Gastroesophageal sphincter (tissue), 4 donors: ENCODE measurements around the gene WDR20. TPM values are rescaled to one million over a fixed set of nuclear protein-coding genes. Genes with fewer than 3 reads are reported as not detected.

Source experiments
- ATAC-seq: fragments of 150-250 bp; one replicate; pipeline ENCODE4 v1.9.1; 2016; ENCODE audit warnings: mild to moderate bottlenecking, moderate library complexity
- H3K27ac ChIP-seq, 4 donors: fragments of 200-600 bp; sonication (generic) in 3 of 4; 1 replicate in 3 of 4; 2 replicates in 1 of 4; pipeline ENCODE4 v1.5.1; 2016 to 2019
- H3K27me3 ChIP-seq: fragments of 200-600 bp; sonication (generic); one replicate; pipeline ENCODE4 v1.5.1; 2019
- H3K36me3 ChIP-seq, 2 donors: fragments of 200-600 bp; sonication (generic); one replicate each; pipeline ENCODE4 v1.5.1; 2019; ENCODE audit warnings: control low read depth in 1 of 2
- H3K4me1 ChIP-seq, 3 donors: fragments of 200-600 bp; sonication (generic); 1 replicate in 2 of 3; 2 replicates in 1 of 3; pipeline ENCODE4 v1.5.1; 2016 to 2019; ENCODE audit warnings: control low read depth in 2 of 3
- H3K4me3 ChIP-seq, 2 donors: fragments of 200-600 bp; sonication (generic); one replicate each; pipeline ENCODE4 v1.5.1; 2019; ENCODE audit warnings: mild to moderate bottlenecking in 1 of 2, moderate library complexity in 1 of 2
- H3K9me3 ChIP-seq, 3 donors: fragments of 200-600 bp; sonication (generic); one replicate each; pipeline ENCODE4 v1.5.1; 2017 to 2019; ENCODE audit warnings: control low read depth in 2 of 3
- CTCF ChIP-seq, 4 experiments: fragments of 200-600 bp in 2 of 4; fragments of 450-650 bp in 2 of 4; sonication (generic) in 1 of 4; IDR thresholded peaks; one replicate each; pipeline ENCODE4 v1.5.1; 2017 to 2019; ENCODE audit warnings: antibody characterized with exemption in 4 of 4, mild to moderate bottlenecking in 2 of 4, moderate library complexity in 2 of 4
- EP300 ChIP-seq: sonication (generic); formaldehyde crosslinking; IDR thresholded peaks from one replicate; pipeline ENCODE4 v1.6.1; 2017; ENCODE audit warnings: antibody characterized with exemption, mild to moderate bottlenecking
- POLR2A ChIP-seq, 2 donors: fragments of 450-650 bp; IDR thresholded peaks; one replicate each; pipeline ENCODE4 v1.6.1; 2017; ENCODE audit warnings: antibody characterized with exemption in 2 of 2, mild to moderate bottlenecking in 2 of 2, moderate library complexity in 1 of 2
- POLR2AphosphoS5 ChIP-seq: sonication (generic); formaldehyde crosslinking; IDR thresholded peaks from one replicate; pipeline ENCODE4 v1.6.1; 2017; ENCODE audit warnings: antibody characterized with exemption
- WGBS, 2 donors: methylation state at CpG; one replicate each; pipeline ENCODE4 v1.1.5; 2018; ENCODE audit warnings: low coverage in 1 of 2; 5-methylcytosine and 5-hydroxymethylcytosine counted together
- total RNA-seq, 4 donors: library from RNA; depleted of rRNA; stranded (reverse); fragments of >200 nt; gene quantifications; one replicate each; pipeline ENCODE4 v1.1.0, GENCODE V29; 2016

The WDR20 gene
- total RNA-seq, 4 donors from 2014 or later, result 24.6 to 33.0 (median 28.9) TPM

GRCh38 chr14:102255401-102256190 is 115.9 kb downstream of the WDR20 start:
- Histone ChIP-seq H3K9me3 (no peaks in the 10 kb centered on the region), H3K4me1 (peaks cover 0 to 19% (median 0%) of the 10 kb centered on the region in 3 donors), H3K27me3 (no peaks in the 10 kb centered on the region), H3K36me3 (peaks cover 0 to 6% of the 10 kb centered on the region in 2 donors), H3K27ac (peak overlapping the region; percentile 14 to 72 (median 51)), H3K4me3 (no peak overlapping the region)
- 29 to 63% methylated on average over 6 to 8 of the region's 9 CpGs for WGBS, 2 donors
- no peak for TF ChIP-seq CTCF (IDR thresholded peaks at IDR 0.05)
- peak; percentile 49 for TF ChIP-seq POLR2AphosphoS5
- ATAC-seq, result peak; percentile 79

GRCh38 chr14:102256716-102257115 is 117.0 kb downstream of the WDR20 start:
- H3K4me1 ChIP-seq, result peaks cover 0 to 19% (median 0%) of the 10 kb centered on the region in 3 donors
- no peaks in the 10 kb centered on the region for H3K9me3 ChIP-seq
- no peak overlapping the region for H3K27ac ChIP-seq
- H3K36me3 ChIP-seq, result no peaks in the 10 kb centered on the region
- WGBS, 2 donors, result 63 to 80% methylated on average over 1 of the region's 9 CpGs
- TF ChIP-seq POLR2AphosphoS5 (peak; percentile 6), CTCF (IDR thresholded peaks at IDR 0.05) (no peak)
- ATAC-seq, result no peak
- H3K27me3 ChIP-seq, result no peaks in the 10 kb centered on the region
- H3K4me3 ChIP-seq, result no peak overlapping the region

DNA sequence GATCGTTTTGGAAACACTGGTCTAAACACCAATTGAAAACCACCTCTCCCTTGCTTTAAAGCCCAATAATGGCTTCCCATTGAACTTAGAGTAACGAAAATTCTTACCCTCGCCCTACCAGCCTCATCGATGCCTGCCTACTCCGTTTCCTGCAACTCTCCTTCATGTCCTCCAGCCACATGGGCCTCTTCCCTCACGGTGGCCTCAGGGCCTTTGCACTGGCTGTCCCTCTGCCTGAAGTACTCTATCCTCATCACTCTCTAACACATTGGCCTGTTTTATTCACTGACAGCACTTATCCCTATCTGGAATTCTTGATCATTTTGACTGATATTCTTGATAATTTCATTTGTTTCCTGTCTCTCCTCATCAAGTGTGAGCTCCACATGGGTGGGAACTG is 118.4 kb downstream of the WDR20 start:
- Histone ChIP-seq H3K4me1 (peaks cover 0 to 26% (median 0%) of the 10 kb centered on the region in 3 donors), H3K27me3 (no peaks in the 10 kb centered on the region), H3K4me3 (no peak overlapping the region), H3K9me3 (no peaks in the 10 kb centered on the region), H3K36me3 (no peaks in the 10 kb centered on the region), H3K27ac (no peak overlapping the region)
- 92 to 99% methylated on average over 6 of the region's 6 CpGs for WGBS, 2 donors
- no peak for ATAC-seq
- TF ChIP-seq POLR2AphosphoS5, result no peak
- no peak for TF ChIP-seq EP300
- TF ChIP-seq CTCF (IDR thresholded peaks at IDR 0.05), result no peak
- no peak for TF ChIP-seq POLR2A (IDR thresholded peaks at IDR 0.05)

Other genes starting within 250 kb of the WDR20 start
- 1,000 to 10,000 TPM in 1 of 4 donors, 100 to 1,000 TPM in 3; 606 to 1,020 (median 666) TPM for gene DYNC1H1, start 175.3 kb upstream of the WDR20 start, total RNA-seq
- gene HSP90AA1, start 52.9 kb upstream of the WDR20 start, total RNA-seq, result 100 to 1,000 TPM; 421 to 585 (median 537) TPM
- 10 to 100 TPM; 10.6 to 15.4 (median 10.7) TPM for gene MOK, start 165.3 kb downstream of the WDR20 start, total RNA-seq
- 10 to 100 TPM in 1 of 4 donors, 1 to 10 TPM in 3; 6.5 to 10.1 (median 8.4) TPM for gene ZNF839, start 179.8 kb downstream of the WDR20 start, total RNA-seq
- gene CINP, start 223.0 kb downstream of the WDR20 start, total RNA-seq, result 10 to 100 TPM; 26.3 to 52.1 (median 29.3) TPM
- 10 to 100 TPM; 26.0 to 57.2 (median 30.5) TPM for gene TECPR2, start 223.0 kb downstream of the WDR20 start, total RNA-seq